SIG-M5 treated with dmso at 0.1 percent for 504 hours (cell line): ENCODE measurements around the gene LTB.

Experiments used
- DNase-seq: peaks from one replicate; lab custom pipeline; 2025; ENCODE audit not compliant: unreplicated experiment; lab: John Stamatoyannopoulos, UW

The LTB gene

DNA sequence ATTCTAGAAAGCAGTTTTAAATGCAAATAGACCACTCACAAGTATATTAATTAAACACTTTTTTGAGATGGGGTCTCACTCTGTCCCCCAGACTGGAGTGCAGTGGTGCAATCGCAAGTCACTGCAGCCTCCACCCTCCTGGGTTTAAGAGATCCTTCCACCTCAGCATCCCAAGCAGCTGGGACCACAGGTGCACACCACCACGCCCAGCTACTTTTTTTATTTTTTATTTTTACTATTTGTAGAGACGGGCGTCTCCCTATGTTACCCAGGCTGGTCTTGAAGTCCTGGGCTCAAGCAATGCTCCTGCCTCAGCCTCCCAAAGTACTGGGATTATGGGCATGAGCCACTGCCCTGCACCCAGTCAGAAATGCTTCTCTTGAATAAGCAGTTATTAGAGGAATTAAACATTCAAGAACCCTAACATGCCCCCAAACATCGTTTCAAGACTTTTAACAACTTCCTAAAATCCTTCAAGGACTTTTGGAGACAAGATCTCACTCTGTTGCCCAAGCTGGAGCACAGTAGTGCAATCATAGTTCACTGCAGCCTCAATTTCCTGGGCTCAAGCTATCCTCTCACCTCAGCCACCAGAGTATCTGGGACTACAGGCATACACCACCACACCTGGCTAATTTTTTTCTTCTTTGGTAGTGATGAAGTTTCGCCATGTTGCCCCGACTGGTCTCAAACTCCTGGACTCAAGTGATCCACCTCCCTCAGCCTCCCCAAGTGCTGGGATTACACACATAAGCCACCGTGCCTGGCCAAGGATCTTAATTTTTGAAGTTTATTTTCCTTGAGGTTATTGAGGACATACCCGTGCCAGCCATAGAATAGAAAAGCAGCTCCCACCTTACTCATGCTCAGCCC is 50.2 kb downstream of the LTB start:
- no peak for DNase-seq

DNA sequence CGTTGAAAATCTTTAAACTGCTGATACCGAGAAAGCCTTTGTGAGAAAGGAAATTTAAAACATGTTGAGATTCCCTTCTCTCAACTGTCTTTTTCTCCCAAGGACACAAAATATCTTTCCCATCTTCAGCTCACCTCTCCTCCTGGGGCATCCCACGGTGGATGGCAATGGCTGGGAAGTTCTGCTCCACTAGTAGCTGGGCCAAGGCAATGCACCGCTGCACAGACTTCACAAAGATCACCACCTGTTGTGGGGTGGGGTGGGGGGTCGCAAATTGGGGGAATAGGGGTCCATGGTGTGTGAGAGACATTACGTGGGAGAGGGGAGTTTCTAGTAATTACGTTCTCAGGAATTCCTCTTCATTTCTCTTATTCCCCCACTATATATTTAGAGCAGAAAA is 51.1 kb downstream of the LTB start:
- no peak for DNase-seq

DNA sequence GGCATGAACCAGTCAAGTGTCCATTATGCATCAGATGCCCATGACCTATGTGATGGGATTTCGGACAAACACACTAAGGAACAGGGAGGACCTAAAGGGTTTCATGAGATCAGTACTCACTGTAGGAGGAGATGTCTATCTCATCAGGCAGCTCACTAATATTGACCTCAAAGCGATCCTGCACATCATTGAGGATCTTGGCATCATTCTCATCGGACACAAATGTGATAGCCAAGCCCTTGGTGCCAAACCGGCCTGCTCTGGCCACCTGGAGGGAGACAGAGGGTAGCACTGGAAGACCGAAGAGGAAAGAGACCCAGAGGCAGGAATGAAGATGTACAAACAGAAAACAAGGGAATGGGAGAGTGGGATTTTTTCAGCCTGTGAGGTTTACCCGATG is 51.6 kb downstream of the LTB start:
- no peak for DNase-seq
